Nephron (organoid): Measurements from ENCODE around the gene KCTD5.
"Not testable (repeated sequence)": the region's sequence is repeated elsewhere in the genome, so short reads cannot be mapped to it uniquely, and the experiment has no call there.

Experiments
- H3K27ac Mint-ChIP-seq, 3 experiments: 2 replicates each; pipeline ENCODE4 v1.8.0; 2020; ENCODE audit warnings: mixed read lengths in 3 of 3, mild to moderate bottlenecking in 2 of 3, moderate library complexity in 1 of 3
- H3K27me3 Mint-ChIP-seq: 2 replicates; pipeline ENCODE4 v1.8.0; 2021; ENCODE audit warnings: low read depth, mild to moderate bottlenecking, moderate library complexity, mixed read lengths
- H3K36me3 Mint-ChIP-seq: 2 replicates; pipeline ENCODE4 v1.8.0; 2020; ENCODE audit warnings: low read depth, mixed read lengths
- H3K4me1 Mint-ChIP-seq: 2 replicates; pipeline ENCODE4 v1.8.0; 2020; ENCODE audit warnings: mixed read lengths
- H3K4me3 Mint-ChIP-seq, 3 experiments: 2 replicates each; pipeline ENCODE4 v1.8.0; 2020; ENCODE audit warnings: mild to moderate bottlenecking in 3 of 3, mixed read lengths in 3 of 3, moderate library complexity in 2 of 3
- H3K9me3 Mint-ChIP-seq: 2 replicates; pipeline ENCODE4 v1.8.0; 2020; ENCODE audit warnings: mixed read lengths
- CTCF ChIP-seq, 3 experiments: fragments of 200-600 bp; sonication (generic); IDR thresholded peaks; one replicate each; pipeline ENCODE4 v1.5.0; 2021; ENCODE audit warnings: antibody characterized with exemption in 3 of 3; ENCODE audit not compliant: unreplicated experiment in 3 of 3

KCTD5 gene

GRCh38 chr16:2682209-2683021 lies at the start of gene KCTD5:
TSS of gene KCTD5 (plus strand) at chr16:2682523. CDS start at chr16:2682549, 26 bp downstream.
- no peak for TF ChIP-seq CTCF (IDR thresholded peaks at IDR 0.05; ENCODE audit: unreplicated experiment in 3 of 3)
- H3K27me3 Mint-ChIP-seq: no peaks in the 10 kb centered on the region
- H3K9me3 Mint-ChIP-seq: no peaks in the 10 kb centered on the region
- peak within 1 kb of the TSS; percentile 63 to 97 (median 81) for H3K27ac Mint-ChIP-seq
- peaks cover 12% of the 10 kb centered on the region for H3K4me1 Mint-ChIP-seq
- H3K36me3 Mint-ChIP-seq: no peaks in the 10 kb centered on the region
- peak within 1 kb of the TSS; percentile 95 to 98 (median 97) for H3K4me3 Mint-ChIP-seq

GRCh38 chr16:2639071-2639721 lies 43.1 kb upstream of the KCTD5 start:
- not testable (repeated sequence) for H3K27ac Mint-ChIP-seq, H3K36me3 Mint-ChIP-seq, H3K27me3 Mint-ChIP-seq, H3K4me1 Mint-ChIP-seq, H3K4me3 Mint-ChIP-seq, H3K9me3 Mint-ChIP-seq

GRCh38 chr16:2639722-2640072 lies 42.6 kb upstream of the KCTD5 start:
- not testable (repeated sequence) for H3K4me1 Mint-ChIP-seq, H3K4me3 Mint-ChIP-seq

GRCh38 chr16:2642561-2642960 lies 39.8 kb upstream of the KCTD5 start:
- not testable (repeated sequence) for H3K36me3 Mint-ChIP-seq, H3K4me1 Mint-ChIP-seq, H3K4me3 Mint-ChIP-seq, H3K9me3 Mint-ChIP-seq, H3K27me3 Mint-ChIP-seq, H3K27ac Mint-ChIP-seq

More at GRCh38 chr16:2639722-2640072, 42.6 kb upstream of the KCTD5 start:
- not testable (repeated sequence) for H3K27me3 Mint-ChIP-seq, H3K27ac Mint-ChIP-seq, H3K36me3 Mint-ChIP-seq, H3K9me3 Mint-ChIP-seq

GRCh38 chr16:2644754-2645453 lies 37.4 kb upstream of the KCTD5 start:
- H3K27me3 Mint-ChIP-seq, H3K4me1 Mint-ChIP-seq, H3K36me3 Mint-ChIP-seq, H3K9me3 Mint-ChIP-seq, H3K27ac Mint-ChIP-seq, H3K4me3 Mint-ChIP-seq: not testable (repeated sequence)

- H3K27me3 Mint-ChIP-seq, H3K36me3 Mint-ChIP-seq, H3K4me3 Mint-ChIP-seq, H3K4me1 Mint-ChIP-seq, H3K9me3 Mint-ChIP-seq, H3K27ac Mint-ChIP-seq: not testable (repeated sequence)
Measured at GRCh38 chr16:2651268-2651871, 31.0 kb upstream of the KCTD5 start.

- H3K9me3 Mint-ChIP-seq, H3K27ac Mint-ChIP-seq: not testable (repeated sequence)
Measured at GRCh38 chr16:2653915-2654314, 28.4 kb upstream of the KCTD5 start.

GRCh38 chr16:2654949-2655348 lies 27.4 kb upstream of the KCTD5 start:
- H3K36me3 Mint-ChIP-seq, H3K9me3 Mint-ChIP-seq, H3K27me3 Mint-ChIP-seq, H3K4me1 Mint-ChIP-seq, H3K4me3 Mint-ChIP-seq, H3K27ac Mint-ChIP-seq: not testable (repeated sequence)

More at GRCh38 chr16:2653915-2654314, 28.4 kb upstream of the KCTD5 start:
- not testable (repeated sequence) for H3K4me3 Mint-ChIP-seq, H3K27me3 Mint-ChIP-seq, H3K36me3 Mint-ChIP-seq, H3K4me1 Mint-ChIP-seq

- no peak overlapping the region for H3K4me3 Mint-ChIP-seq
- no peaks in the 10 kb centered on the region for H3K9me3 Mint-ChIP-seq
- peaks cover 6% of the 10 kb centered on the region for H3K36me3 Mint-ChIP-seq
- peaks cover 3% of the 10 kb centered on the region for H3K27me3 Mint-ChIP-seq
- no peak for TF ChIP-seq CTCF (IDR thresholded peaks at IDR 0.05; ENCODE audit: unreplicated experiment in 3 of 3)
- peaks cover 5% of the 10 kb centered on the region for H3K4me1 Mint-ChIP-seq
- H3K27ac Mint-ChIP-seq: no peak overlapping the region
Measured at GRCh38 chr16:2656985-2657384, 25.3 kb upstream of the KCTD5 start.

GRCh38 chr16:2657803-2658202 lies 24.5 kb upstream of the KCTD5 start:
- H3K27ac Mint-ChIP-seq, H3K27me3 Mint-ChIP-seq, H3K4me3 Mint-ChIP-seq, H3K9me3 Mint-ChIP-seq, H3K4me1 Mint-ChIP-seq, H3K36me3 Mint-ChIP-seq: not testable (repeated sequence)

- H3K36me3 Mint-ChIP-seq, H3K27ac Mint-ChIP-seq, H3K27me3 Mint-ChIP-seq, H3K4me3 Mint-ChIP-seq, H3K9me3 Mint-ChIP-seq: not testable (repeated sequence)
- peaks cover 23% of the 10 kb centered on the region for H3K4me1 Mint-ChIP-seq
Measured at GRCh38 chr16:2659560-2659959, 22.8 kb upstream of the KCTD5 start.

- peaks cover 29% of the 10 kb centered on the region for H3K4me1 Mint-ChIP-seq
- not testable (repeated sequence) for H3K27me3 Mint-ChIP-seq, H3K9me3 Mint-ChIP-seq, H3K27ac Mint-ChIP-seq, H3K36me3 Mint-ChIP-seq, H3K4me3 Mint-ChIP-seq
Measured at GRCh38 chr16:2660014-2660662, 22.2 kb upstream of the KCTD5 start.
